ENCODE measurements around the gene KCNQ1. TPM values are rescaled to one million over a fixed set of nuclear protein-coding genes. Genes with fewer than 3 reads are reported as not detected.

Gene KCNQ1
- total and polyA plus RNA-seq, 9 of the 15 experiments (the other 6 are each of a cell fraction or from before 2014, with no cell fraction given) = 0.44 TPM; not detected in 8

GRCh38 chr11:2591805-2592204 lies 147.0 kb downstream of the KCNQ1 start (continued):
- TF ChIP-seq SIX5 (IDR thresholded peaks at IDR 0.05; ENCODE audit: borderline replicate concordance in 1 of 2, insufficient read depth in 1 of 2, low read depth in 1 of 2, low read length in 2 of 2) = no peak

DNA sequence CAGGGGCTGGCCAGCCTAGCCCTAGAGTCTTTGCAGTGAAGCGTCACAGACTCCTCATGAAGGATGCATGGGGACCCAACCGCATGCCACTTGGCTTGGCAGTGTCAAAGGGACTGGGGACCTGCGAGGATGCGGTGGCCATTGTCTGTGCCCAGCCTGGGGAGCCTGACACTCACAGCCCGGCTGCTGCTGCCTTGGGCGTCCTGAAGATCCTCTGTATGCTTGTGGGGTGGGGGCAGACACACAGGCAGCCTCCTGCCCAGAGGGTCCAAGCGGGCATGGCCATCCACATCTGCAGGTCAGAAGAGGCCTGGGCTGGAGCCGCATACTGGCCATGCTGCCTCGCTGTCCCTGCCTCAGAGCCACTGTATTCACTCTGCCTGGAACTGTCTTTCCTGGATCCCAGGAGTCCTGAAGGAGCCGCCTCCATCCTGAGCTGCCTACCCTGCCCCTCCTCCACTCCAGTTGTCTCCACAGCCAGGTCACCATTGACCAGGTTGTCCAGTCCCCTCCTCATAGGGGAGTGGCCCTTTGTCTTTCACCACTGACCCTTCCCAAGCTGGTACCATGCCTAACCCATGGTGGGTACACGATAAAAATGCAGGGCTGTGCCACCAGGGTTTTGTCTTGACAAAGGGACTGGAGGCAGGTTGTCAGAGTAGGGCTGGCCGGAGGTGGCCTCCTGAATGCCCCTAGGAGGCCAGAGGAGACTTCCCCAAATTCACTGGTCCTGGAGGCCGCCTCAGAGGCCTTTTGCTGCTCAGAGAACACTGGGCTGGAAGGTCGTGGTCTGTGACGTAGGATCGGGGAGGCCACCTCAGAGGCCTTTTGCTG lies 148.0 kb downstream of the KCNQ1 start:
- in situ Hi-C loops (cut with MboI) (no loop called here), intact Hi-C loops (cut with micrococcal nuclease) (no loop called here)
- Histone ChIP-seq H4K20me1 (replicated peaks; ENCODE audit: control insufficient read depth, insufficient read depth, low read length) (0 out of 2 replicates have a peak, but pooled peaks cover 4% of the 10 kb centered on the region), H3K27ac (ENCODE audit: extremely low read depth, low read depth, low read length) (no peak overlapping the region), H3K36me3 (ENCODE audit: control insufficient read depth, insufficient read depth, low read length) (no peaks in the 10 kb centered on the region), H3K4me2 (ENCODE audit: insufficient read depth, low read length) (no peak overlapping the region), H3K9ac (ENCODE audit: insufficient read depth in 1 of 2, low read depth in 2 of 2, low read length in 2 of 2) (no peak overlapping the region; a peak in 1 of 4 replicates), H3K4me1 (replicated peaks in 1 of 2; ENCODE audit: control insufficient read depth in 2 of 2, insufficient read depth in 2 of 2, low read length in 2 of 2) (peaks cover 0 to 21% of the 10 kb centered on the region in 2 experiments; a peak in 1 of 5 replicates), H2AFZ (ENCODE audit: low read depth, low read length) (no peak overlapping the region), H3K27me3 (ENCODE audit: control insufficient read depth in 2 of 2, insufficient read depth in 2 of 2, low read length in 2 of 2) (peaks cover 12 to 54% of the 10 kb centered on the region in 2 experiments), H3K4me3 (no peak overlapping the region), H3K9me1 (ENCODE audit: control insufficient read depth, insufficient read depth, low read length) (no peaks in the 10 kb centered on the region), H3K9me3 (replicated peaks; ENCODE audit: control insufficient read depth, insufficient read depth, low read depth, low read length) (no peaks in the 10 kb centered on the region), H3K79me2 (ENCODE audit: control insufficient read depth, insufficient read depth, low read length) (no peaks in the 10 kb centered on the region)
- POLR2A ChIA-PET = interaction anchor here (0.6 to 0.7 kb wide), 2 partner anchors 21 to 273 kb away, joined by 3 read pairs; no protein-coding TSS in a partner anchor
- ATAC-seq = no peak
- CTCF ChIA-PET (ENCODE audit: low intra/inter-chr PET ratio) = no interaction called here
- BruUV-seq (replicated peaks) = no TSS peak
- no peak for TF ChIP-seq ARNT (IDR thresholded peaks at IDR 0.05)
- no peak for FAIRE-seq
- 1% methylated on average over 16 of the region's 16 CpGs for WGBS (ENCODE audit: insufficient coverage, low coverage, missing lambda C conversion rate)
- DNase-seq (ENCODE audit: extremely low read depth in 1 of 4, low spot score in 3 of 4) = peak in 1 of 4 experiments; percentile 2
